Anterior cingulate cortex (tissue), 58 donors: ENCODE results near the gene LLGL1.

Source experiments
- DNase-seq, 58 donors: peaks; one replicate each; lab custom pipeline; 2025; lab: John Stamatoyannopoulos, UW

Gene LLGL1

DNA sequence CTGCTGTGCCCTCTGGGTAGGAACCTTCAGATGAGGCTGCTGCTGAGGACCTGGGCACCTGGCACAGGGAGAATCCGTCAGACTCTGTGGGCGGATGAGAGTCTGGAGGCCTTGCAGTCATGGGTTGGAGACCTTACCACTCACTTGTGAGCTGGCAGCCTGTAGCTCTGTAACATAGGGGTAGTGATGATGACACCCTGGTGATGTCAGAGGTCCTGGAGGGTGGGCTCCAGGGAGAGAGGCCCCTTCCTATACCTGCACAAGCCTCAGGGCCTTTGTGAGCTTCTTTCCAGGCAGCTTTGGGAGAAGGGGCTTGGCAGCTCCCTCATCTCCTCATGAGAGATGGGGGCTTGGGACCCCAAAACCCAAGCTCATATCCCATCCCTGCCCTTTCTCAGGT lies 36.7 kb downstream of the LLGL1 start:
- DNase-seq = no peak

DNA sequence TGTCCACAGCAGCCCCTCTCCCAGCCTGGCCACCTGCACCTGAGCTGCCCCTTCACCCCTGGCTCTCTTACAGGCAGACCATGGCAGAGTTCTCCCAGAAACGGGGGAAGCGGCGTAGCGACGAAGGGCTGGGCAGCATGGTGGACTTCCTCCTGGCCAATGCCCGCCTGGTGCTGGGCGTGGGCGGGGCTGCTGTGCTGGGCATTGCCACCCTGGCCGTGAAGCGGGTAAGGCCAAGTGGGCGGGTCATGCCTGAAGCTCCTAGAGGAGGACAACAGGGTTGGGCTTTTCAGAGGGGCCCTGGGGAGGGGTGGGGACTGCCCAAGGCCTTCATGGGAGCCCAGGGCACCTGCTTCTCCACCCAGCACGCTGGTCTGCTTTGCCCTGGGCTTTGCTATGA lies 37.2 kb downstream of the LLGL1 start:
- no peak for DNase-seq

DNA sequence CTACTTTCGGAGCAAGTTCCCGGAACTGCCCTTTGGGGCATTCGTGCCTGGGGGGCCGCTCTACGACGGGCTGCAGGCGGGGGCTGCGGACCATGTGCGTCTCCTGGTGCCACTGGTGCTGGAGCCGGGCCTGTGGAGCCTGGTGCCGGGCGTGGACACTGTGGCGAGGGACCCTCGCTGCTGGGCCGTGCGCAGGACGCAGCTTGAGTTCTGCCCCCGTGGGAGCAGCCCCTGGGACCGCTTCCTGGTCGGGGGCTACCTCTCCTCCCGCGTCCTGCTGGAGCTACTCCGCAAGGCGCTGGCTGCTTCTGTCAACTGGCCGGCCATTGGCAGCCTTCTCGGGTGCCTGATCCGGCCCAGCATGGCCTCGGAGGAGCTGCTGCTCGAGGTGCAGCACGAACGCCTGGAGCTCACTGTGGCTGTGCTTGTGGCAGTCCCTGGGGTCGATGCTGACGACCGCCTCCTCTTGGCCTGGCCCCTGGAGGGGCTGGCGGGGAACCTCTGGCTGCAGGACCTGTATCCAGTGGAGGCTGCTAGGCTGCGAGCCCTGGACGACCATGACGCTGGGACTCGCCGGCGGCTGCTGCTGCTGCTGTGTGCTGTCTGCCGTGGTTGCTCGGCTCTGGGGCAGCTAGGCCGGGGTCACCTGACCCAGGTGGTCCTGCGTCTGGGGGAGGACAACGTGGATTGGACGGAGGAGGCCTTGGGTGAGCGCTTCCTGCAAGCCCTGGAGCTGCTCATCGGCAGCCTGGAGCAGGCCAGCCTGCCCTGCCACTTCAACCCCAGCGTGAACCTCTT lies 38.6 kb downstream of the LLGL1 start:
- no peak for DNase-seq

DNA sequence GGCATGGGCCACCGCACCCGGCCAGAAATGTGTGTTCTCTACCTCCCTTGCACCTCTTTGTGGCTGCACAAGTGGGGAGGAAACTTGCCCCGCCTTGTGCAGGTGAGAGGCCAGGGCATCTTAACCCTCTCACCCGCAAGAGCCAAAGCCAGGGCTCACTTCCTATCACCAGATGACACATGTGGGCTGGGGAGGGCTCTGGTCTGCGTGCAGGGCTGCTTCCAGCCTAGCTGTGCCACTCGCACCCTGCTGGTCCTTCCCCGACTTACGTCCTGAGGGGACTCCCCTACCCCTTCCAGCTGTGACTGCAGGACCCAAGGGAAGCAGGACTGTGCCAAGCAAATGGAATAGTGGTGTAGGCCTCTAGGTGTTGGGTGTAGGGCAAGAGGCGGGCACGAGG lies 41.9 kb downstream of the LLGL1 start:
- no peak for DNase-seq

DNA sequence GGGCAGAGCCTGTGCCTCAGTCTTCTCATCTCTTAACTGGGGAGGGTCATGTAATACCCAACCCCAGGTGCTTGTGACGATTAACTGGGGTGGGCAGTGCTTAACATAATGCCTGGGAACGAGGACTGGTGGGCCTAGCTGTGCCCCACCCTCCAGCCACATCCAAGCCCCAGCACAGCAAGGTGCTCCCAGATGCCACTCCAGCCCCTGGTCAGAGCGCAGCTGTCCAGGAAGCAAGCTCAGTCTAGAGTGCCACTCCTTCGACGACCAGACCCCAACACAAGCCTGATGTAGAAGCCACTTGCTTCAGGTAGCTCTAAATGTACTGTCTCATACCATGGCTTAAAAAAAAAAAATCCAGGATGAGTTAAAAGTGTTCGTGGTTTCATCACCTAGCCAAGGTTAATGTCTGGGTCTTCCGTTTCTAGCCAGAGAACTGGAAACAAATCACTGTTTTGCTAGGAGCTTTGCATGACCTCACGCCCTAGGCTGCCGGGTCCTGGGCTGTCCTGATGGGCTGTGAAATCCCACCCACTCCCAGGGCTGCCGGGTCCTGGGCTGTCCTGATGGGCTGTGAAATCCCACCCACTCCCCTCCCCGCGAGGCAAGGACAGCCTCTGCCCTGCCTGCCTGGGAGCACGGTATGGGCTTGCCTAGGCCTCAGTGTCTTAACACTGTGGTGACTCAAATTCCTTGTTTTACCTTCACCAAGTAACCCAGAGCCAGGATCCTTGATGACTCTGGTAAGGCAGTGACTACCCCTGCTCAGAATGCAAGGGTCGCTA lies 42.7 kb downstream of the LLGL1 start:
- DNase-seq = no peak

DNA sequence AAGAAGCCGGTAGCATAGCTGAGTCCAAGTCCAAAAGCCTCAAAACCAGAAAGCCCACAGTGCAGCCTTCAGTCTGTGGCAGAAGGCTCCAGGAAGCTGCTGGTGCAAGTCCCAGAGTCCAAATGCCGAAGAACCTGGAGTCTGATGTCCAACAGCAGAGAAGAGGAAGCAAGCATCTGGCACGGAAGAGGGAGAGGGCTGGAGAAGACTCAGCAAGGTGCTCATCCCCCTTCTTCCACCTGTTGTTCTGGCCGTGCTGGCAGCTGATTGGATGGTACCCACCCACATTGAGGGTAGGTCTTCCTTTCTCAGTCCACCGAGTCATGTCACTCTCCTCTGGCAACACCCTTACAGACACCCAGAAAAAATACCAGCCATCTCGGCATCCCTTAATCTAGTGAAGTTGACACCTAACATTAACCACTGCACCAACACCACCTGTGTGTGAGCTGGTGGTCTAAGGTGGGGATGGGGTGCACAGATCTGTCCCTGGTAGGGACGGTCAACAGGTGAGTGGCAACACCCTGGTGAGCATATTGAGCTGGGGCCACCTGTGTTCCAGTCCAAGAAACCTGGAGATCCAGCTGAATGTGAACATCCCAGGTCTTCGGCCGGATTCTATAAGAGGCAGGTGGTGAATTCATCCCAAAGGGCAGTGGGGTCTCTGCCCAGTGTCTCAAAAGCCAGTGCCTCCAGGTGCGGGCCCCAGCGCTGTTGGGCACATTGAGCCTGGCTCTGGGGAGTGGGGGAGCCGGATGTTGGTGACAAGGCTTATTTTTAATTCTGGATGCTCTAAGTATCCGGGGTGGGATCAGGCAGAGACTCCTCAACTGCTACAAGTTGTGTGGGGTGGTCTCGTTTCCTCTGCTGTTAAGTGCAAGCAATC lies 44.9 kb downstream of the LLGL1 start:
- DNase-seq = no peak

DNA sequence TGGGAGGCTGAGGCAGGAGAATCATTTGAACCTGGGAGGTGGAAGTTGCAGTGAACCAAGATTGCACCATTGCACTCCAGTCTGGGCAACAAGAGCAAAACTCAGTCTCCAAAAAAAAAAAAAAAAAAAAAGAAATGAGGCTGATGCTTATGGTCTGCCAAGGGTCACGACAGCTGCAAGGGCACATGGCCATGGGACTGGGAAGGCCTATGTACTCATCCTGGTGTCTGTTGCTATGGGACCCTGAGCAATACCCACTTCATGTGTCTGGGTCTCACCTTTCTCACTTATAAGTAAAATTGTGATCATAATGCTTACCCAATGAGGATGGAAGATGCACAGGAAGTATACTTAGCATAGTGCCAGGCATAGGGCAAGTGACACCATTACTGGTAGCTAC lies 51.6 kb downstream of the LLGL1 start:
- no peak for DNase-seq

DNA sequence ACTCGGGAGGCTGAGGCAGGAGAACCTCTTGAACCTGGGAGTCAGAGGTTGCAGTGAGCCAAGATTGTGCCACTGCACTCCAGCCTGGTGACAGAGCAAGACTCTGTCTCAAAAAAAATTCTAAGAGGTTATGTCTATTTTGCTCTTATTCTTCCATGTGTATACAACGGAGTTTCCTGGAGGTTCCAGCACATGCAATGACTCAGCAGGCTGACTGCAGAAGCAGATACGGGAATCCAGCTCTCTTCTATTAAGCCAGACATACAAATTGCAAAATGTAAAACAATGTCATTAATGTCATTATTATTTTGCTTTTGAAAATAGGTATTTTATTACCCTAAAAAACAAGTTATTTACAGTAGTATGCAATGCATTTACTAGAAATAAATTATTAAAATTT lies 53.4 kb downstream of the LLGL1 start:
- DNase-seq = no peak

DNA sequence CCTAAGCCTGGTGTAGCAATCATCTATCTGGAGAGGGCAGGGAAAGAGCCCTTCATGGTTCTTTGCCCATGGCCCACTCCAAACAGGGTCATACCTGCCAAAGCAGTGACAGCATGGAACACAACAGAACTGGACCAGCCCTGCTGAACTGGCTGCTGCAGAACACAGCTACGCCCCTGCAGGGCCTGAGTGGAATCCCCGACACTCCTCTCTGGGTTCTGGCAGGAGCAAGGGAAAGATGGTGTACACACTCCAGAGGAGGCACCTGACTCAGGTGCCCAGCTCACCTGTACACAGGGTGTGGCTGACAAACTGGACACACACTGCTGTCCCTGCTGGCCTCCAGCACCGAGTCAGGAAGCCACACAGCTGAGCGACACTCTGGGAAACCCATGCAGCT lies 54.8 kb downstream of the LLGL1 start:
- no peak for DNase-seq

DNA sequence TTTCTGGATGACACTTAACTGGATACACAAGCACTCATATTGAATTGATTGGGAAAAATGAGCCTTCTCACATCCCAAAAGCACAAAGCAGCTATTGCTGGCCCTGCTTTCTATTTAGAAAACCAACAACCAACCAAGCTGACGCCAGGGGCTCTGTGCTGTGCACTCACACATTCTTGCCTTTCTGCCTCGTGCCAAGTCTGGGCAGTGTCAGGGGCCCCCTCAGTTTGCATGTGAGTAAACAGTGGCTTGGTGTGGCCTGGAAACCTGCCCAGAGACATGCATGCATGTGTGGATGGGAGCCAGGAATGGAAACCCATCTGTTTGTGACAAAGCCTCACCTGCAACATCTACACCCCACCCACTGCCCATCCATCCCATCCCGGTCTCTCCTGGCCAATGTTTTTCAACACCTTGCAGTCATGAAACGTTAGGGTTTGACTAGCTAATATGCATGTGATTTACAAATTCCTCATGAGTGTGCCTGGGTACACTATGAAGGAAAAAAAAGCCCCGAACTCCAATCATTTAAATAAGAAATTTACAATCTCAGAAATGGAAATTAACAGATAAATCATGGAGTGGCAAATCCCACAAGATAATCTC lies 55.4 kb downstream of the LLGL1 start:
- DNase-seq = peak in 1 of 58 donors; percentile 47

DNA sequence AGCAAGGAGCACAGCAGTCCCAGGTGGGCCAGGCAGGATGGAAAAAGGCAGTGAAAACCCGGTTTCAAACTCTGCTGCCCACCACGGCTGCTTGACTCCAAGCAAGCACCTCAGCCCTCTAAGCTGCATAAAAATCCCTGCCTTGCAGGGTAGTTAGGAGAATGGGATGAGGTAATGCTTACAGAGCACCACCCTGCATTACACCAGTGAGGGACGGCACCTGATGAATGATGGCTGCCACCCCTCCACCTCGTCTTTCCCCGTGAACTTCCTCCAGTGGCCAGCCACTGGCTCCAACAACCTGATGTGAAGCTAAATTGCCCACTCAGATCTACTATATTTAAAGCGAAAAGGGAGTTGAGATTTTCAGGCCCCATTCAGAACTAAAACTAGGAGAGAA lies 56.4 kb downstream of the LLGL1 start:
- DNase-seq = no peak

DNA sequence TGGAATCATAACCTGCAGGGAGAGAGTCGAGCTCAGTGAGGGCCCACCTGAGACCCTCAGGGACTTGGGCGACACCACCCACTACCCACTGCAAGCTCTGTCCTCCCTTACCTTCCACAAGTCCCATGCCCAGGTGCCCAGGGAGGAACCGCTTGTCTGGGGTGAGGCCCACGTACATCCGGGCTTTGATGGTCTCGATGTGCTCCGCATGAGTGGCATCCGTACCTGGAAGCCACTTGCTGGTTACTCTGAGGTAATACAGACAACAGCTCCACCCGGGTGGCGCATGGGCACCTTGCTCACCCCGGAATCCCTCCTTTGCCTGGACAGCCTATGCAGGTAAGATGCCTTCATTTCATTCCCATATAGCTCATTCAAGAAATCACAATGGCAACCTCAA lies 59.9 kb downstream of the LLGL1 start:
- no peak for DNase-seq

DNA sequence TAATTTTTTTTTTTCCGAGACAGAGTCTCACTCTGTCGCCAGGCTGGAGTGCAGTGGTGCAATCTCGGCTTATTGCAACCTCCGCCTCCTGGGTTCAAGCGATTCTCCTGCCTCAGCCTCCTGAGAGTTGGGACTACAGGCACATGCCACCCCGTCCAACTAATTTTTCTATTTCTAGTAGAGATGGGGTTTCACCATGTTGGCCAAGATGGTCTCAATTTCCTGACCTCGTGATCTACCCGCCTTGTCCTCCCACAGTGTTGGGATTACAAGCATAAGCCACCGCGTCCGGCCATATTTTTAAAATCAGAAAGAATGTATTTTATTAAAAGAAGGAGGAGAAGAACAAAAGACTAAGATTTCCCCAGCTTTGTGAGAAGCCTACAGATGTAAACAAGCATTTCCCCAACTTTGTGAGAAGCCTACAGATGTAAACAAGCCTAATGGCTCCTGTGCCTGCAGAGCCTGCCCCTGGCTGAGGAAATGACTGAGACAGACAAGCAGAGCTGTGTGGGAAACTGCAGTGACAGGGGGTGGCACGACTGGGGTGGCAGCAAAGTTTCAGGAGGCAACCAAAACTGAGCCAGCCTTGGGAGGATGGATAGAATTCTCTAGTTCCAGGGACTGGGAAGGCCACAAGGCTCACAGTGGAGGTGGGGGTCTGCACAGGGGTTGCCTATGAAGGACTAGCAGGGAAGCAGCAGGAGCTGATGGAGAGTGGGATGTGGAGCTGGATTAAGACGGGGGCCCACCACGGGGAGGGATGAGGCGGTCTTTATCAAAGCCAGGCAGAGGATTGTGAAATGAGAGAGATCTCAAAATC lies 66.5 kb downstream of the LLGL1 start:
- DNase-seq = no peak
